OCI-LY3 (cell line): ENCODE data around the gene ALDOA.

Source experiments
- CTCF ChIP-seq: fragments of 200-600, 300-600 bp; sonication (generic); IDR thresholded peaks from 2 replicates; pipeline ENCODE4 v1.5.1; 2014; ENCODE audit warnings: antibody characterized with exemption, low read length, low read depth
- EZH2phosphoT487 ChIP-seq: fragments of 200-600 bp; shearing (Covaris generic); IDR thresholded peaks from 2 replicates; pipeline ENCODE4 v1.6.1; 2018; ENCODE audit warnings: antibody characterized with exemption, mixed run types, low read depth

- TF ChIP-seq CTCF (no peak), EZH2phosphoT487 (no peak)
These were observed 37.0 kb upstream of the ALDOA start for GRCh38 chr16:30028438-30029076.
